NOMO-1 (cell line): ENCODE data around the gene TMEM150A.
"Not testable (repeated sequence)": the region's sequence is repeated elsewhere in the genome, so short reads cannot be mapped to it uniquely, and the experiment has no call there.

ENCODE experiments used
- DNase-seq, 2 experiments: peaks; one replicate each; lab custom pipeline; 2025; ENCODE audit not compliant: unreplicated experiment in 2 of 2; lab: John Stamatoyannopoulos, UW

The TMEM150A gene

GRCh38 chr2:85602476-85603234, at the start of gene TMEM150A:
TMEM150A (minus strand) TSS chr2:85602698; CDS start chr2:85601948, 750 bp downstream.
- DNase-seq, result peak; percentile 92 to 94

GRCh38 chr2:85652056-85652455, 49.6 kb upstream of the TMEM150A start:
- no peak for DNase-seq

GRCh38 chr2:85651097-85651496, 48.6 kb upstream of the TMEM150A start:
- DNase-seq, result no peak

GRCh38 chr2:85650456-85650855, 48.0 kb upstream of the TMEM150A start:
- DNase-seq, result no peak

GRCh38 chr2:85649201-85650190, 47.0 kb upstream of the TMEM150A start:
- DNase-seq, result no peak

- no peak for DNase-seq
These were observed 46.1 kb upstream of the TMEM150A start for GRCh38 chr2:85648619-85649018.

GRCh38 chr2:85647823-85648526, 45.5 kb upstream of the TMEM150A start:
- peak; percentile 74 to 93 for DNase-seq

GRCh38 chr2:85646166-85646565, 43.7 kb upstream of the TMEM150A start:
- DNase-seq, result no peak

GRCh38 chr2:85644909-85645308, 42.4 kb upstream of the TMEM150A start:
- no peak for DNase-seq

GRCh38 chr2:85642725-85643124, 40.2 kb upstream of the TMEM150A start:
- DNase-seq, result no peak

GRCh38 chr2:85635636-85636035, 33.1 kb upstream of the TMEM150A start:
- DNase-seq, result no peak

GRCh38 chr2:85635011-85635410, 32.5 kb upstream of the TMEM150A start:
- DNase-seq, result peak in 1 of 2 experiments; percentile 45

GRCh38 chr2:85631316-85631715, 28.8 kb upstream of the TMEM150A start:
- DNase-seq, result no peak

- no peak for DNase-seq
These were observed 26.2 kb upstream of the TMEM150A start for GRCh38 chr2:85628658-85629057.

- no peak for DNase-seq
These were observed 21.5 kb upstream of the TMEM150A start for GRCh38 chr2:85623991-85624390.

GRCh38 chr2:85621338-85621737, 18.8 kb upstream of the TMEM150A start:
- DNase-seq, result no peak

- no peak for DNase-seq
These were observed 17.1 kb upstream of the TMEM150A start for GRCh38 chr2:85619617-85620016.

- not testable (repeated sequence) for DNase-seq
These were observed 15.2 kb upstream of the TMEM150A start for GRCh38 chr2:85617723-85618122.

GRCh38 chr2:85615413-85615728, 12.9 kb upstream of the TMEM150A start:
- DNase-seq, result no peak

GRCh38 chr2:85614757-85615156, 12.3 kb upstream of the TMEM150A start:
- not testable (repeated sequence) for DNase-seq
